Vagina (tissue), 2 donors: Measurements from ENCODE around the gene MAPK13.

Experiments used
- POLR2A ChIP-seq, 2 donors: fragments of 450-650 bp; IDR thresholded peaks; one replicate each; pipeline ENCODE4 v1.6.1; 2017; ENCODE audit warnings: antibody characterized with exemption in 2 of 2, mild to moderate bottlenecking in 2 of 2, moderate library complexity in 2 of 2
- TF ChIP-seq, protein P1 (sequence below), 3 experiments: fragments of 450-650 bp in 2 of 3; fragments of 200-600 bp in 1 of 3; sonication (generic) in 1 of 3; IDR thresholded peaks; one replicate each; pipeline ENCODE4 v1.5.1; 2017 to 2019; ENCODE audit warnings: antibody characterized with exemption in 3 of 3, mild to moderate bottlenecking in 2 of 3, moderate library complexity in 2 of 3

GRCh38 chr6:36126553-36127458 lies 3.5 kb upstream of the MAPK13 start:
- TF ChIP-seq, protein P1, sequence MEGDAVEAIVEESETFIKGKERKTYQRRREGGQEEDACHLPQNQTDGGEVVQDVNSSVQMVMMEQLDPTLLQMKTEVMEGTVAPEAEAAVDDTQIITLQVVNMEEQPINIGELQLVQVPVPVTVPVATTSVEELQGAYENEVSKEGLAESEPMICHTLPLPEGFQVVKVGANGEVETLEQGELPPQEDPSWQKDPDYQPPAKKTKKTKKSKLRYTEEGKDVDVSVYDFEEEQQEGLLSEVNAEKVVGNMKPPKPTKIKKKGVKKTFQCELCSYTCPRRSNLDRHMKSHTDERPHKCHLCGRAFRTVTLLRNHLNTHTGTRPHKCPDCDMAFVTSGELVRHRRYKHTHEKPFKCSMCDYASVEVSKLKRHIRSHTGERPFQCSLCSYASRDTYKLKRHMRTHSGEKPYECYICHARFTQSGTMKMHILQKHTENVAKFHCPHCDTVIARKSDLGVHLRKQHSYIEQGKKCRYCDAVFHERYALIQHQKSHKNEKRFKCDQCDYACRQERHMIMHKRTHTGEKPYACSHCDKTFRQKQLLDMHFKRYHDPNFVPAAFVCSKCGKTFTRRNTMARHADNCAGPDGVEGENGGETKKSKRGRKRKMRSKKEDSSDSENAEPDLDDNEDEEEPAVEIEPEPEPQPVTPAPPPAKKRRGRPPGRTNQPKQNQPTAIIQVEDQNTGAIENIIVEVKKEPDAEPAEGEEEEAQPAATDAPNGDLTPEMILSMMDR (IDR thresholded peaks at IDR 0.05), result no peak
- no peak for TF ChIP-seq POLR2A (IDR thresholded peaks at IDR 0.05)
